ENCODE measurements around the gene ZBTB18.
A peak's percentile ranks its signal among the peaks of the same experiment; 100 is the strongest.

Gene ZBTB18

DNA sequence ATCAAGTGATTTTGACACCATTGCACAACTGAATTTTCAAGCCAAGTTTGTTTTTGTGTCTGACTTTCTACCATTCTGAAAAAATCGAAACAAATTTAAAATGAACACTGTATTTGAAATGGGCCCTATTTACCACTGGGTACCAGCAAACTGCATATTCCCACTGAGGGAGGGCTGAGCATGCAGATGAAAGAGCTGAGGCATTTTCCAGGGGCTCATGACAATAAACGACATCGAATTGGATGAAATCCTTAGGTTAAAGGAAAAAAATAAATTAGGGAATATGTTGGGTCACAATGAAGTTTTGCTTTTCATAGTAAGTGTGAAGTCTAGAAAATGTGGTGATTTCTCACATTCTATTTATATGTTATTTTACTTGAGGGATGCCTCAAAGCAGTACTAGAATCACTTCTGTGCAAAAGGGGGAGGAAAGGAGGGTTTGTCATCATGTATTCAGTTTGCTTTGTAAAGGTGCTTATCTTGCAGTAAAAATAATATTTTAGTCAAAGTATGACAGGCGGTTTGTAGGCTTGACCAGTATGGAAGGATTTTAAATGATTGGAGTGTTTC, 11.2 kb downstream of the ZBTB18 start:
- no peak for DNase-seq (ENCODE audit: low read depth, low spot score)

DNA sequence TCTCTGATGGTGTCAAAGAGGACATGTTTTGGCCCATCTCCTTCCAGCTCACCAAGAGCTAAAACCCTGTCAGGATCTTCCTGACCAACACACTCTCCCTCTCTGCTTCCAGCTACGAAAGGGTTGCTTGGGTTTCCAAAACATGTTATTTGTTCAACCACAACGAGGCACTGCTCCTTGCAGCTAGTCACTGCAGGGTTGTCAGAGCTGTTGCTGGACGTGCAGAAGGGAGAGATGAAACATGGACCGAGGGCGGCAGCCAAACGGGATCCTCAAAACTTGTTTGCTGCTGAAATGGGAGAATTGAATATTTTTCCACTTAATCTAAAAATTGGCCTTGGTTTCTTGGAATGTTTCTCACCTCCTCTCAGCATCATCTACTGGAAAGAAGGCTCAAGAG, 12.4 kb downstream of the ZBTB18 start:
- DNase-seq (ENCODE audit: low read depth, low spot score), result no peak

DNA sequence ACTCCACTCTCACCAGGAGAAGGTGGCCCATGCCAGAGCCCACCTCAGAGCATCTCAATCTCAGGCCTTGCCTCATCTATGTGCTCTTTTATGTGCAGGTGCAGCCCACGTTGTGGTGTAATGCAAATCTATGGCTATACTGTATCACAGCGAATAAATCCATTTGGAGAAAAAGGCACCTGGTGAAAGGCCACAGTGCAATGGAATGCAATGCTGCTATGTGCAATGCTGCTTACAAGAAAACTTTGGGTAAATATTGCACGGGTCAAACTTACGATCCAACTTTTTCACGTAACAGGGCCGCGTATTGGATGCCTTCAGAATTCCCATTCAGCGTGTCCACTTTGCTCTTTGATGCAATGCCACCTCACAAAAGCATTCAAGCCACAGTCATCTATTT, 13.5 kb downstream of the ZBTB18 start:
- DNase-seq (ENCODE audit: low read depth, low spot score), result no peak

DNA sequence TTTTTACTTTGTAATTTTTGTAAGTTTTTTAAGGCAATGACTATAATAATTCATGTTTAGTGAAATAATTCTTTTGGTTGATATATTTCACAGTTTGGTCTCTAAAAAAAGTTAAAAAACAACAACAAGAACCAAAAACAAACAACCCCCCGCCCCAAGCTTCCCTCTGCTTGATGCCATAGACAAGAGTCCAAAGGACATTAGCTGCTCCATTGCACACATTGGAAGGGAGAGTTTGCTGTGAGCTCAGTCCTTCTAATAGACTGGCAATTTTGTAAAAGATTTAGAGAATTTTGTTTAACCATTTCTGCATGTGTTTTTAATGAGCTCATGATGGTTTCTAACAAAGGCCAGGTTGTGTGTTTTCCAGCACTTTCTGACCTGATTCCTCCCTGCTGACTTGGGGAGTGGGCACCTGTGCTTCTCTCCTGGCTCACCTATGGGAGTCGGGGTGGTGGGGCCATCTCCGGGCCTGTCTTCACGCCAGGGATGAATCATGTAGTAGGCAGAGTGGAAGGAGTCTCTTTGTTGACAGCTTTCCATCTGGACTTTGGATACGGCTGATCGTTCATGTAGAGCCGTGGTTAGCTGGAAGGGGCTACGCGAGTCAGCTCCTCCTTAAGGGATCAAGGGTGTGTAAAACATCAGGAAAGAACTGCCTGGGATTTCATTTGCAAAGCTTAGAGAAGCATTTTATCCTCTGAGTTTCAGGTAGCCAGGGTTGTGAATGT, 14.1 kb downstream of the ZBTB18 start:
- DNase-seq (ENCODE audit: low read depth, low spot score), result no peak

DNA sequence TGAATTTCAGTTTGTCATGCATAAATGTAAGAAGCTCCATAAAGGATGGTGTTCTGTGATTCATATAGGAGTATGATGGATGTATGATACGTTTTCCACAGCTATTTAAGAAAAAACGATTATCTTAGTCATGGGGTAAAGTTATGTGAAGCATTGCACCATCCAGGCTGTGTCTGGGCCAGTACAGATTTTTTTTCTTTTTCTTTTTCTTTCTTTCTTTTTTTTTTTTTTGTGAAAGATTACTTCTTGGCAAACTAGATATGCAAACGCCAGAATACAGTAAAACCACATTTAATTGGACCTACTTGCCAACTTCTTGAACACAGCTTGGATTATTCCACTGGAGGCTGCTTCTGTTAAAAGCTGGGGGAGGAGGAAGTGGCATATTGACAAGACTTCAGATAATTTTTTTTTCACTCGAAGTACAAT, 14.9 kb downstream of the ZBTB18 start:
- DNase-seq (ENCODE audit: low read depth, low spot score), result no peak

DNA sequence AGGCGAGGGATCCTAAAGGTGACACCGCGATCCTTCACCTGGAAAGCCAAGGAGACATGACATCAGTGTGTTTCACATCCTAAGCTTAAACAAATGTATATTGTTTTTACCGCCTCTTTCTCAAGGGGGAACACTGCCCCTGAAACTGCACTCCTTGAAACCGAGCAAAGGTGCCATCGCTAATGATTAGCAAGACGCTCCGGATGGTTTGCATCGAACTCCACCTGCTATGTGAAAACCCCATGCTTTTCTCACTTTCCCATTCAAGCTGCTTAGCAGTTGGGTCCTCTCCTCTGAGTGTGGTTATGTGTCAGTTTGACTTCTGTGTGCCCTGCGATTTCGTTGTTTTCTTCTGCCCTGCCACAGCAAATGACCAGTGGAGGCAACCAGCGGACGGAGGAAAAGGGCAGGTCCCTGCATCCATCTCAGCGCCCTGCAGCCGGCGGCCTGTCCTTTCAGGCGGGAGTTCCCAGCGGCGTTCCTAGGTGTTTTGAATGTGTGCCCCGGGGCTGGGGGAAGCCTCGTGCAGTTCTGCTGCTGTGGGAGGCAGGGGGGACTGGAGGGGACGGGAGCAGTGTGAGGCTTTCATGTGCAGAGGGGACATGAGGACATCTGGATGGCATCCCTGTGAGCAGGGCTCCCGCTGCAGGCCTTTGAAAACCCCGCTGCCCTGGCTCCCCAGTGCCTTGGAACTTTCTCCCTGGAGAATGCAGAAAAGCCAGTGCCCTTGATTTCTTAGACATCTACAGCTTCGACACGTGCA, 16.1 kb downstream of the ZBTB18 start:
- peak; percentile 63 for DNase-seq (ENCODE audit: low read depth, low spot score)

DNA sequence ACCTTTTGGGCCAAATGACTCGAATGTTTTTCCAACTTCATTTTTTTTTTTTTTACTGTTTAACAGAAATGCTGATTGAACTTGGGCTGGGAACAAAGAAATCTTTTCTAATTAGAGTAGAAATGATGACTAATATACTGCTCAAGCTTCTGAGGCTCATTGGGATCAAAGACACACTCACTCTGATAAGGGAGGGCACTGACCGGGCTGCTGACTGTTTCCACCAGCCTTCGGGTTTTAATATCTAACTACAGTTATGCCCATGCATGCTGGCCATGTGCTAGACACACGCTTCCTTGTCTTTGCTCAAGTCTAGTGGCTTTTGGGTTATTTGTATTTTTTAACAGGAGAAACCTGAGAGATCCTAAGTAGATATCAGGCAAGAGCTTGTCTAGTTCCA, 16.8 kb downstream of the ZBTB18 start:
- DNase-seq (ENCODE audit: low read depth, low spot score), result no peak

DNA sequence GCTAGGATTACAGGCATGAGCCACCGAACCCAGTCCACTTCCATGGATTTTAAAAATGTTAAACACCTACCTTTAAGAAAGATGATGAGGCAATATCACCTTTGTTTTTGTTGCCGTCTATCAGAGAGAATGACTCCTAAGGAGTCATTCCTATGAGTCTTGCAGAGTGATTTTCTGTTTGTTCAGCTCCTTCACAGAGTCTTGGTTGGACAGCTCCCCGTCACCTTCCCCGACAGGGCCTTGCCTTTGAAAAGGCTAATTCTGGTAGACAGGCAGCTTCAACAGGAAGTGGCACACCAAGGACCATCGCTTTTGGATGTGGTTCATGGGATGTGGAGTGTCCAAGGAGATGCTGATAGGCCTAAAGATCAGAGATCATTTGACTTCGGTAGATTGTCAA, 17.5 kb downstream of the ZBTB18 start:
- no peak for DNase-seq (ENCODE audit: low read depth, low spot score)

DNA sequence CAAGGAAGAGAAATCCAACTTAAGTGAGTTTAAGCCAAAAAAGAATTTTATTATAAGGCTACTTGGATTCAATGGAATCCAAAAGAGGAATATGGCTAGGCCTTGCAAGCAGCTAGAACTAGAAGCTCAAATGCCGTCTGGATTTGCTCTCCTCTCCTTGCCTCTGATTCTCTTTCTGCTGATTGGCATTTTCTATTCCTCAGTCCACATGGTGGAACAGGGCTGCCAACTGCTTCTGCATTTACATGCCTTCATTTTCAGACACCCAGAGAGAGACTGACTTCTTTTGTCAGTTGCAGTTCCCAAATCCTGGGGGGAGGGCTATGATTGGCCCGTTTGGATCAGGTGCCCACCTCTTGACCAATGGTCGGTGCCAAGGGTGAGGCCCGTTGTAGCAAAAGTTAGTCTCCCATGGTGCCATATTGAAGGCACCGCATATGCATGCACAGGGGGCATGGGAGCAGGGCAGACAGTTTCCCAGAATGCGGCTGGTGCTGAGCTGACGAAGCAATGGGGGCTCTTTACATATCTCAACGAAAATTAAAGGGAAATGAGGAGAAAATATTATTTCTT, 18.3 kb downstream of the ZBTB18 start:
- DNase-seq (ENCODE audit: low read depth, low spot score), result no peak

DNA sequence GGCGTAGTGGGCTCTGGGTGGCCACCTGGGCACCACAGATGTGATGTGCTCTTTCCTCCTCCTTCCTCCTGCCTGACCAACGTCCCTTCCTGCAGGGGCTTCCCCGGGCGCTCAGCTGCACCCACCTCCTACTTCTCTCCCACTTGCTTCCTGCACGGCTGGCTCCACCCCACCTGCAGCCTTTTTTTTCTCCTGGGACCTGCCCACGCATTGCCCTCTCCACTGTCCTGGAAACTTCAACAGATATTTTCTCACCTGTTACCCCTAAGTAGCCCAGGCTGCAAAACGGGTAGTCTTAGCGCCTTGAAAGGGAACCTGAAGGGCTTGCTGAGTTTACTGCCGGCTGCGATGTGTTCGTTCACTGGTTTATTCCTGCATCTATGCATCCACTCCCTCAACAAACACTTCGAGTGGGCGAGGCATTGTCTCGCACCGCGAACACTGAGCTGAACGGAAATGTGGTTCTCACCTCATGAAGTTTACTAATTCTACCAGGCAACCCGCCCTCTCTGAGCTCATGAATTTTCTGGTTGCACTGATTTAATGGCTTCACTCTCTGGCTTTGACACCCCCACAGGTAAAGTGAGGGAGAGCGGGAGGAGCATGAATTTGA, 23.6 kb downstream of the ZBTB18 start:
- DNase-seq (ENCODE audit: low read depth, low spot score), result no peak

DNA sequence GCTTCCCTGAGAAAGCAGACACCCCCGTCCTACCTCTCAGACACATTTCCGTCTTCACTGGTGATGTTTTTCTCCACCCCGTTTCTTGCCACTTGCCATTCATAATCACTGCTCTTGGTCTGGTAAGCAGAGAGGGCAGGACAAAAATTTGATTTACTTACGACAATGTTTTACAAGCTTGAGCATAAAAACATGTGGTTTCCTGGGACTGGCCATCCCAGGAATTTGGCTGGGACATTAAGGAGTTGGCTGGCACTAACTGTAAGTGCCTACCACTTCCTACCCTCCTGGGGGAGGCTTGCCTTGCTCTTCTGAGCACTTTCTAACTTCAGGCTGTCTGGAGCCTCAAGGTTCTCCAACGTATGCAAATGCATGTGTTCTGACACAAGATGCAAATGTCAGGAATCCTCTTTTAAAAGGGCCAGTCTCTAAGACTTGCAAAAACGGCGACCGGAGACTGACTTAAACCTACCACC, 24.2 kb downstream of the ZBTB18 start:
- peak; percentile 39 for DNase-seq (ENCODE audit: low read depth, low spot score)

DNA sequence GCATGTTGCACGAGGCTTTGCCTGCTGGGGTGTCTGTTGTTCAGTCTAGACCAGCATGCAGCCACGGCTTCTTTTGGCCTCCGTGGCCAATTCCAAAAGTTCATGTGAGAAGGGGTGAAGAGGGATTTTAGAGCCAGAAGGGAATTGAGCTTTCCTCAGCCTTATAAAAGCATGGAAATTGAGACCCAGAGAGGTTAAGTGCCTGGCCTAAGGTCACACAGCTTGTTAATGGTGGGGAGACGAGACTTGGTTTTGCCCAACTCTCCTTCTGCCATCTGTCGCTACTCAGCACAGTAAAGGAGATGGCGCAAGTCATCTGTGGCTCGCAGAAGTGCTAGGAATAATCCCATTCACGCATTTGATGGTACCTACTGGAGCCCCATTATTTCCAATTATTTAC, 25.7 kb downstream of the ZBTB18 start:
- DNase-seq (ENCODE audit: low read depth, low spot score), result no peak

DNA sequence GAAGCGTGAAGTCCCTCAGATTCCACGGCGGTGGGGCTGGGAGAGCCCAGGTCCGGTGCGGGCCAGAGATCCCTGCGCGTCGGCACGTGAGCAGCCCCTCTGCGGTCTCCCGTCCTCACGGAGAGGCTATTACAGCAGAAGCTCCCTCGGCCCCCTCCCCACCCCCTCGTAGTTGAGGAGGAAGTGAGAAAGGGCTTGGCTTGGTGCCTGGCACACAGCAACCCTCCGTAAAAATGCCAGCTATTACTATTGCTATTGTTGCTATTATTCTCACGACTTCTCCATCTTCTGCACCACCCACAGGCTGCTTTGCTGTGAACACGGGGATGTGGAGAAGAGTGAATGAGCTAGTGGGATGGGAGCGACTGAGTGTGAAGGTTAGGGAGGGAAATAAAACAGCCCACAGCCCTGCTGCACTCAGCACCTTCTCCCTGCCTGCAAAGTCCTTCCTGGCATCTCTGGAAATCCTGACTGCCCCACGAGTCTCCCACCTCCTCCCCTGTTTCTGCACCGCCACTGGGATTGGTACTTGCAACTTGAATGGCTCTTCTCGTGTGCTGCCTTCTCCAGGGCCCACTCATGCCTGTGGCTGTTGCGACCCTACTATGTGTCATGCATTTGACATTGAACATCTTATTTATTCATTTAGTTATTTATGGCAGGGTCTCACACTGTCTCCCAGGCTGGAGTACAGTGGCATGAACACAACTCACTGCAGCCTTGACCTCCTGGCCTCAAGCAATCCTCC, 26.6 kb downstream of the ZBTB18 start:
- no peak for DNase-seq (ENCODE audit: low read depth, low spot score)

DNA sequence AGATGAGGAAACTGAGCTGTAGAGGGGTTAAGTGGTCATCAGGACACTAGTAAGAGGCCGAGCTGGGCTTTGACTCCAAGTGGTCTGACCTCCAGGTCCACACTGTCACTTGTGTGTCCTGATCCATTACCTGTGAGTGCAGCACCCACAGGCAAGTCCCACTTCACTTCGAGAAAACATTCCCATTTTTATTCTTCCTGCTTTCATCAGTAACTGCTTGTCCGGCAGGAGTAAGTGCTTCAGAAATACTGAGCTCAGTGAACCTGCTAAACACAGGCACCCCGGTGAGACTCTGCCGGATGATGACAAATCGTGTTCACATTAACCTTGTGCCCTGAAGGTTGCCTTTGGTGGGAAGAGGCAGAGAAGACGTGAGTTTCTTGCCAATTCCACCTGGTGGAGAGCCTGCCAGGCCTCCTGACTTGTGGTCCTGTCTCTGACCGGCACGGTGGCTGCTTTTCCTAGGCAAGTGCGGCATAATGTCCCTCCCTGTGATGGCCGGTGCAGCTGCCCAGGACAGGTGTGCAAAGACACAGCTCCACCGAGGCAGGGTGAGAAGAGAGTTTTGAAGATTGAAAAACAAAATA, 29.4 kb downstream of the ZBTB18 start:
- DNase-seq (ENCODE audit: low read depth, low spot score), result no peak

DNA sequence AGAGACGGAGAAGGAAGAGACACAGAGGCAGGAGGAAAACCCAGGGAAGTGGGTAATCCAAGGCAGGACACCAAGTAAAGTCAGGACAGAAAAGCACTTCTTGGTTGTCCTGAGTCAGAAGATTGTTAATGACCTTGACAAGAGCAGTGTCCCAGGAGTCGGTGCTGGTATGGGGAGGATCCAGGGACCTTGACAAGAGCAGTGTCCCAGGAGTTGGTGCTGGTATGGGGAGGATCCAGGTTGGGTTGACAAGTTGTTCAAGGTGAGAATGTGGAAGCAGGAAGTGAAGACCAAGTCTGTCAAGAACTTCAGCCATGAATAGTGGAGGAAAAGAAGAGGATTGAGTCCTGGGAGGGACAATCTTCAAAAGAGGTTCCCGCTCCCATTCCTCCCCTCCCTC, 31.9 kb downstream of the ZBTB18 start:
- no peak for DNase-seq (ENCODE audit: low read depth, low spot score)

DNA sequence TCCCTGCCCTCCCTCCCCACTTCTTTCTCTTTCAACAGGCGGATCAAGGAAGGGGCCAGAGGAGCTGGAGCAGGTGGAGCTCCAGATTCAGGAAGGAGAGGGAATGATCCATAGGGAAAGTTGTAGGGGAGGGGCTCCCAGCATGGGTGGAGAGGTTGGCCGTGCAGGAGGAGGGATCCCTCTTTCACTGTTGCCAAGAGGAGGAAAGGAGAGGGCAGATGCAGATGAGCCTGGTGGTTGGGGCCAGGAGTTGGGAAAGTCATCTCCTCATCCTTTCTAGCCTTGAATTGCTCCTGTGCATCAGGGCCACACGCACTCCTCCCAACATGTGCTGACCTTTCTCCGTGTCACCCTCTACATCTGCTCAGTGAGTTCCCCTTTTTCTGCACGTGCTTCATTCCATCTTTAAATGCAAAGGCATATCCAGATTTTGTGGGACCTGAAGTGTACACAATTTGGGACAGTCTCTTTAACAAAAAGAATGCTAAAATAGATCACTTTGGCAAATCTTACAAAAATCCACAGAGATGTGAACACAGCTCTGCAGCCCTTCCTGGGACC, 32.4 kb downstream of the ZBTB18 start:
- DNase-seq (ENCODE audit: low read depth, low spot score), result no peak

DNA sequence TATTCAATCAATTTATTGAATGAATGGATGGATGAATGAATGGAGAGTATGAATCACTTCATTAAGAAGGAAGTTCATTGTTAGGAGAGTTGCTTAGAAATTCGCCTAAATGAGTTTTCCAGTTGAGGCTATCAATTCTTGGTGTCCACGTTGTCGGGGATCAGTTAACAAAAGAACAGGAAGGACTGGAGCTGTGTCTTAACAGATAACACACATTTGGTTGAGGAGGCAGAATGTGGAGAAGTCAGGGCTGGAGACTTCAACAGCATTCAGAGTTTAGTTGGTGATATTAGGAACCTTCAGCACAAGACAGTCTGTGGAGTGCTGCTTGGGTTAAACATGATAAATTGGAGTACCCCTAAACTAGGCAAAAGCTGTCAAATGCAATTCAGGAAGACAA, 33.7 kb downstream of the ZBTB18 start:
- DNase-seq (ENCODE audit: low read depth, low spot score), result no peak

DNA sequence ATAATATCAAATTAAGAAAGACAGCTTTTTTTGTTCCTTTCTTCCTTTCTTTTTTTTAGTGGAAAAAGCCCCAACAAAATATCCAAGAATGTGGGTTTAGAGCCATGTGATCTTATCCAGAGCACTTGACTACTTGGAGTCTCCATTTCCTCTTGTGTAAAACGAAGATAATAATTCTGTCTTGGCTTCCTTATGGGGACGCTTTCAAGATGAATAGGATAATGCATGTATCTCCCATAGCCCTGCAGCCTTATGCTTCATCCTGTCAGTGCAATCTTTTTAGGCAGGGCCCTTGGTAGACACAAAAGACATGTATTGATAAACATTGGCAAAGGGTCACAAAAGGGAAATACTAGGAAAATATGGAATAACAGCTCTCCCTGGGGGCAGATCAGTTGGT, 34.8 kb downstream of the ZBTB18 start:
- DNase-seq (ENCODE audit: low read depth, low spot score), result no peak

DNA sequence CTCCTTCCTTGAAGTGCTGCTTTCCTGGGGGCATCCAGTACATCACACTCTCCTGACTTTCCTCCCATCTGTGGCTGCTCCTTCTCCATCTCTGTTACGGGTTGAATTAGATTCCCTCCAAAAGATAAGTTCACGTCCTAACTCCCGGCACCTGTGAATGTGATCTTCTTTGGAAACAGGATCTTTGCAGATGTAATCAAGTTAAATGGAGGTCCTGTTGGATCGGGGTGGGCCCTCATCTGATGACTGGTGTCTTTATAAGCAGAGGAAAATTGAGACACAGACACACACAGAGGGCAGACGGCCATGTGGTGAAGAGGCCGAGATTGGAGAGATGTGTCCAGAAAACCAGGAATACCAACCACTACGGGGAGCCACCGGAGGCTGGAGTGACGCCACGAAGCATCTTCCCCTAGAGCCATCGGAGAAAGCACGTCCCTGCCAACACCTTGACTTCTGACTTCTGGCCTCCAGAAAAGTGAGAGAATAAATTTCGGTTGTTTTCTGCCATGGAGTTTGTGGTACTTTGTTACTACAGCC, 36.0 kb downstream of the ZBTB18 start:
- DNase-seq (ENCODE audit: low read depth, low spot score), result no peak

DNA sequence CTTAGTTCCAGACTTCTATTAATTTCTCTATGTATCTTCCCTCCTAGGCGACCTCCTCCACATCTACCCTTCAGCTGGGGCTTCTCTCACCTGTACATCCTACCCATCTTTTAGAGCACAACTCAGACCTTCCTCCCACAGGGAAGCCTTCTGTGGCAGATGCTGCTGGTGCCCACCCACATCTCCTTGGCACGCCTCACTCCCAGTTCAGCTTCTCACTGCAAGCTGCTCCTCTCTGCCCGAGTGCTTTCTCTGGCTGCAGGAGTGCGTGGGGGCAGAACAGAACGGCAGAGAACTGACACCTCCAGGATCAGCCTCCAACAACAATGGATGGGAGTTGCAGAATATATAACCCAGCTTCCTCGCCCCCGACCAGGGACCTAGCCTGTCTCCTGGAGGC, 36.5 kb downstream of the ZBTB18 start:
- DNase-seq (ENCODE audit: low read depth, low spot score), result no peak
